ENCODE measurements around the gene HPS4.

HPS4 gene

GRCh38 chr22:26496456-26496855, 12.9 kb upstream of the HPS4 start:
- DNase-seq (ENCODE audit: low spot score): no peak

- no peak for DNase-seq (ENCODE audit: low spot score)
These were observed 10.9 kb upstream of the HPS4 start for GRCh38 chr22:26494506-26494905.

GRCh38 chr22:26492220-26492619, 8.6 kb upstream of the HPS4 start:
- no peak for DNase-seq (ENCODE audit: low spot score)

- DNase-seq (ENCODE audit: low spot score): no peak
These were observed 6.0 kb upstream of the HPS4 start for GRCh38 chr22:26489447-26490036.

GRCh38 chr22:26487996-26488395, 4.4 kb upstream of the HPS4 start:
- no peak for DNase-seq (ENCODE audit: low spot score)

- no peak for DNase-seq (ENCODE audit: low spot score)
These were observed 2.8 kb upstream of the HPS4 start for GRCh38 chr22:26486394-26486793.

GRCh38 chr22:26485806-26486390, 2.3 kb upstream of the HPS4 start:
- no peak for DNase-seq (ENCODE audit: low spot score)

- DNase-seq (ENCODE audit: low spot score): no peak
These were observed 1.4 kb upstream of the HPS4 start for GRCh38 chr22:26485013-26485412.

- peak; percentile 11 for DNase-seq (ENCODE audit: low spot score)
These were observed 750 bp upstream of the HPS4 start for GRCh38 chr22:26484360-26484706.

- no peak for DNase-seq (ENCODE audit: low spot score)
These were observed 542 bp downstream of the HPS4 start for GRCh38 chr22:26483043-26483438.

- no peak for DNase-seq (ENCODE audit: low spot score)
These were observed 1.4 kb downstream of the HPS4 start for GRCh38 chr22:26482161-26482560.

GRCh38 chr22:26481694-26482093, 1.9 kb downstream of the HPS4 start:
- no peak for DNase-seq (ENCODE audit: low spot score)

GRCh38 chr22:26481112-26481693, 2.4 kb downstream of the HPS4 start:
- no peak for DNase-seq (ENCODE audit: low spot score)

- no peak for DNase-seq (ENCODE audit: low spot score)
These were observed 3.0 kb downstream of the HPS4 start for GRCh38 chr22:26480611-26480932.

GRCh38 chr22:26479792-26480610, 3.6 kb downstream of the HPS4 start:
- DNase-seq (ENCODE audit: low spot score): no peak

- DNase-seq (ENCODE audit: low spot score): no peak
These were observed 4.4 kb downstream of the HPS4 start for GRCh38 chr22:26479043-26479791.

- no peak for DNase-seq (ENCODE audit: low spot score)
These were observed 6.2 kb downstream of the HPS4 start for GRCh38 chr22:26477341-26477731.

- DNase-seq (ENCODE audit: low spot score): no peak
These were observed 6.8 kb downstream of the HPS4 start for GRCh38 chr22:26476705-26477340.

GRCh38 chr22:26474682-26475081, 8.9 kb downstream of the HPS4 start:
- DNase-seq (ENCODE audit: low spot score): no peak

GRCh38 chr22:26471522-26471921, 12.1 kb downstream of the HPS4 start:
- no peak for DNase-seq (ENCODE audit: low spot score)

- no peak for DNase-seq (ENCODE audit: low spot score)
These were observed 12.8 kb downstream of the HPS4 start for GRCh38 chr22:26470807-26471206.

GRCh38 chr22:26466196-26466595, 17.4 kb downstream of the HPS4 start:
- DNase-seq (ENCODE audit: low spot score): no peak
